Left colon (tissue), 2 donors: ENCODE data around the gene FOXN3. TPM values are rescaled to one million over a fixed set of nuclear protein-coding genes. Genes with fewer than 3 reads are reported as not detected.

Source experiments
- ATAC-seq: fragments of 200-7000 bp; cut with Tn5 transposase; one replicate; pipeline ENCODE4 v1.9.1; 2020; ENCODE audit warnings: mild to moderate bottlenecking, moderate library complexity
- DNase-seq, 2 donors: peaks; one replicate each; pipeline ENCODE4 v3.0.0-alpha.2; 2020
- intact Hi-C, 2 donors: fragments of 100-400 bp; cut with DNase I in 1 of 2; cut with micrococcal nuclease in 1 of 2; formaldehyde crosslinking; loops; one replicate each; pipeline versions ENCODE4 v1.11.2 to v1.14.0; 2022; cut with DNase I, micrococcal nuclease
- long read RNA-seq: library from polyadenylated mRNA; unstranded; transcript quantifications from one replicate; pipeline ENCODE4 v2.0.0, GENCODE V29; 2021
- total RNA-seq, 2 donors: library from RNA; stranded (reverse); fragmentation: NEBNext Ultra II Directional; extraction: Animal tissue kit (Norgen Biotek cat#: 25700); gene quantifications; one replicate each; pipeline ENCODE4 v1.2.1, GENCODE V29; 2021
- donor health status: DM: no; HTN: no; CAD: no.
- donor health status: DM: yes; HTN: yes; CAD: no.

Gene FOXN3
- total RNA-seq, result 10 to 100 TPM; 77.0 to 78.3 TPM
- long read RNA-seq, partial matches to known transcripts, result 6 of 47 reads
- long read RNA-seq, other reads (novel, unspliced or antisense), result 31 of 47 reads

DNA sequence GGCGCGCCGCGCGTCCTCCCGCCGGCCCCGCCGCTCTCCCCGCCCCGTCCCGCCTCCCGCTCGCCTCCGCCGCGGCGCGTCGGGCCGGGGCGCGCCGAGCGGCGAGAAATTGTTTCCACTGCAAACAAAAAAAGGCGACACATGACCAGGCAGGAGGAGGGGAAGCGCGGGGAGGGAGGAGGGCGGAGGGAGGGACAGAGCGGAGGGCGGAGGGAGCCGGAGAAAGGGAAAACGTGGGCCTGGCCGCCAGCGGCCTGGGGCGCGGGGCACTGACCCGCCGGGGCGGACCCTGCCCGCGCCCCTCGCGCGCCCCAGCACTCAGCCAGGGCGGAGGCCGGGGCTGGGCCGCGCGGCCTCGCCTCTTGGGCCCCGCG, at the start of gene FOXN3:
Gene FOXN3, minus strand, starts transcription at position 143 of the 374 bp plus-strand sequence. CDS start 4,757 bp downstream, outside the sequence.
- DNase-seq (peak; percentile 92 to 95), ATAC-seq (peak; percentile 71)
- intact Hi-C loops, result loop anchor here in 1 of 2 donors (10.0 kb wide), 2 partner anchors 112 to 498 kb away; no protein-coding TSS in a partner anchor

DNA sequence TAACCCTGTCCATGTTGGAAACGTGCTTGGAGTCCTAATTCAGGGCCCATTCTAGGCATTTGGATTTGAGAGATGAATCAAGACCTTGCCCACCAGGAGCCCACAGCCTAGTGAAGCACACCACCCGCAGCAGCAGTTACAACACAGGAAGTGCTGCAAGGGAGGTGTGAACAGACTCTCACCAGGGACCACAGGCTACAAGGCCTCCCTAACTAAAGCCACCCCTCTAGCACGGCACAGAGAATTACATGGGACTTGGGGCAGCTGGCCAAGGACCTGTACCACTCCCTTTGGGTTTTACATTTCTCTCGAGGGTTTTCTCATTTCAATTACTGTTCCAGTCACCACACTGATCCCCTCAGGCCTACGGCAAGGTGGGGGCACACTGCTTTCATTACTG, 49.5 kb upstream of the FOXN3 start:
- intact Hi-C loops, result no loop called here
- no peak for DNase-seq
- ATAC-seq, result no peak

GRCh38 chr14:89465876-89466275, 48.8 kb upstream of the FOXN3 start:
- no peak for ATAC-seq
- no peak for DNase-seq
- intact Hi-C loops, result no loop called here

GRCh38 chr14:89461256-89461655, 44.2 kb upstream of the FOXN3 start:
- DNase-seq, result no peak
- no peak for ATAC-seq
- intact Hi-C loops, result no loop called here

DNA sequence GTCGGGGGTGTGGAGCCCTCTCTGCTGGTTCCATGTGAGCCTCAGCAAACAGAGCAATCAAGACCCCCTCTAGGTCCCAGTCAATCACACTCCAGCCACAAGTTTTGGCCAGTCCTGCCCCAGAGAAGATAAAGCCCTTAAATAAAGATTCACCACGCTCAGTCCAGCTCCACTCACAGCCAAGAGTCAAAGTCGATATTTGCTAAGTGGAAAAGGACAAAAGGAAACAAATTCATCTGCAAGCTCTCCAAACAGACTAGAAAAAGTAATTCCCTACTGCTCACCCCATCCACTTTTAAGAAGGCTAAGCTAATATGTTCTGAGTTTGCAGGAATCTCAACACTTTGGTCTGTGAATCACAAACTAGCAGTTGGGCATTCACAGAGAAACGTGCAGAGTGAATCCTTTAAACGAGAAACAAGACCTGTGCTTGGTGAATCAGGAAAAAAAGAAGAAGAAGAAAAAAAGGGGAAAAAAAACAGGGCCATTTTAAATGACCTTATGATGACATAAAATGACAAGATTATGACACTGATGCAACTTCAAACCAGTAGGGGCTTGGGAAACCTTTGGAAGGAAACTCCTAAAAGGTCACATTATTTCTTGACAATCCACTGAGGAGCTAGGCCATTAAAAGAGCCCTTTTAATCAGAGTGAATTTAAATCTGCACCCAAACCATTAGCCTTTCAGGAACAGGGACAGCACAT, 41.8 kb upstream of the FOXN3 start:
- DNase-seq (no peak), ATAC-seq (no peak)
- intact Hi-C loops, result no loop called here

DNA sequence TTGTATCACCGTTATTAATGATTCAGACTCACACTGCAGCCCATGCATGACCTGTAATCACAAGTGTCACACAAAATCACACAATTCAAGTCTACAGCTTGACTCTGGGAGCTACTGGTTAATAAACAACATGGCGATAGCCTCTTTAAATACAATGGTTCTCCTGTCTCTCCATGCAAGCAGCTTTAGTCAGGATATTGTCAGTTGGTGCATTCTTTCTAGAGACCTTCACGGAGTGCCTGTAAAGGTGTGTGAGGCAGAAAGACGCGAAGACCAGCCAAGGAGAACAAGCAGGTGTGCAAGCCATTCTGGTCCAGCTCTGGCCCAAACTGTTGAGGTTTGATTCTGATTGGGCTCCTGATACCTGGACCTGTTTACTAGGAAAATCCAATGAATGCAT, 40.0 kb upstream of the FOXN3 start:
- intact Hi-C loops, result no loop called here
- DNase-seq, result no peak

DNA sequence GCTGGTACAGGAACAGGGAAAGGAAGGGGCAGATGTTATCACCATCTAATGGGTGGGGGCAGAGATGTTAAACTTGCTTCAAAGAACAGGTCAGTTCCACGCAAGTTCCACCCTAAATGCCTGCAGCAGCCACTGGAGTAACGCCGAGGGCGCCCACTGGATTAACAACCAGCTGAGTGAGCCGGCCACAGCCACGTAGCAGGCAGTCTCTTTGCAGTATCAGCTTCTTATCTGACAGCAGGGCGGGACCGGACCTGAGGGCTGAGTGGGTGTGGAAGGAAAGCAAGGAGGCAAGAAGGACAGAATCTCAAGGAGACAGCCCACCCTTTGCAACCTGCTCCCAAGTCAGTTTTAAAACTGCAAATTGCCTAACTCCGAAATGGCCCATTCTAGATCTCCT, 38.4 kb upstream of the FOXN3 start:
- intact Hi-C loops, result no loop called here
- DNase-seq (peak; percentile 48 to 66), ATAC-seq (peak; percentile 98)

More for the DNA sequence above, 40.0 kb upstream of the FOXN3 start:
- ATAC-seq, result no peak

DNA sequence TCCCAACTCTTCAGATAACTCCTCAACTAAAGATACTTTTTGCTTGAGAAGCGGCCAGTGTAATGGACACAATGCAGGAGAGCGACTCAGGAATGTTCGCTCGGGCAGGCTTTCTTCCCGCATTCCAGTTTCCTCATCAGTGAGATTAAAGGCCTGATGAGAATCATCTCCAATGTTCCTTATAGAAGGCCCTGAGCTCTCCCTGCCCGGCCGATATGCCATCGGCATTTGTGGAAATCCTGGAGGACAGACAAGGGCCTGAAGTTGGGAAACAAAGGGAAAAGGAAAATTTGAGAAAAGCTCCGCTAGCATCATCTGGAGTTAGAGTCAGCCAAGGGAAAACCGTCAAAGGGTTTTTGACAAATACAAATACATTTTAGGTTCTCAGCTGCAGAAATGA, 38.0 kb upstream of the FOXN3 start:
- ATAC-seq, result no peak
- DNase-seq, result no peak
- intact Hi-C loops, result no loop called here

DNA sequence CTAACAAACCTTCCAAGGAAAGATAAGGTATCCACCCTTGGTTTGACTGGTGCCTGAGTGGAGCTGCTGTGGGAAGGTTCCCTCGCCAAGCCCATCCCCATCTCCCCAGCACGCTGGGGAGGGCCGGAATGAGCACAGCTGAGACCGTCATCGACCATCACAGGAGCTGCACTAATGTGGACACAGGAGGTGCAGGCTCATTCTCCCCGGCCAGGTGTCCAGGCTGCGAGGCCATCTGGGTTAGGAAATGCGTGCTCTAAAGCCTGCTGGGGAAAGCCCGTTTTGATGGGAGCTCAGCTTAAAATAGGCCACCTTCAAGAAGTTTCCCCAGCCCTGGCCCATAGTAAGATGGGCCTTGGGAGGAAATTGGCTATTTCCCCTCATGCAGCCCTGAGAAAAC, 35.2 kb upstream of the FOXN3 start:
- DNase-seq (no peak), ATAC-seq (no peak)
- intact Hi-C loops, result no loop called here

DNA sequence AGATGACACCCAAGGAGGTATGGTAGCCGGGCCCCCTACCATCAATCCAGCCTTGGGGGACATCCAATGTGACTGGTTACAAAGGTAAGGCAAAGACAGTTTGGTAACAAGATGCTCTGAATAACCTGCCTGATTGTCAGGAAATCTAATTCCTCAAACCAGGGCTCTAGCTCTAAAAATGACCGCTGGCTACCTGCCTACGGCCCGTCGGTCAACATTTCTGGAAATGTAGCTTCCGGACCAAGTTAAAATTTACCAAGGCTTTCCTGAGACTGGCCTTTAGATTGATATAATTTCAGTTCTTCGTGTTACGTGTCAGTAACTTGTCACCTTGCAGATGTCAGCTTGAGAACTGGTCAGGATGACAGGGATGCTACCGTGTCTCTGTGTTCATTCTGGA, 34.2 kb upstream of the FOXN3 start:
- intact Hi-C loops, result no loop called here
- no peak for ATAC-seq
- no peak for DNase-seq

DNA sequence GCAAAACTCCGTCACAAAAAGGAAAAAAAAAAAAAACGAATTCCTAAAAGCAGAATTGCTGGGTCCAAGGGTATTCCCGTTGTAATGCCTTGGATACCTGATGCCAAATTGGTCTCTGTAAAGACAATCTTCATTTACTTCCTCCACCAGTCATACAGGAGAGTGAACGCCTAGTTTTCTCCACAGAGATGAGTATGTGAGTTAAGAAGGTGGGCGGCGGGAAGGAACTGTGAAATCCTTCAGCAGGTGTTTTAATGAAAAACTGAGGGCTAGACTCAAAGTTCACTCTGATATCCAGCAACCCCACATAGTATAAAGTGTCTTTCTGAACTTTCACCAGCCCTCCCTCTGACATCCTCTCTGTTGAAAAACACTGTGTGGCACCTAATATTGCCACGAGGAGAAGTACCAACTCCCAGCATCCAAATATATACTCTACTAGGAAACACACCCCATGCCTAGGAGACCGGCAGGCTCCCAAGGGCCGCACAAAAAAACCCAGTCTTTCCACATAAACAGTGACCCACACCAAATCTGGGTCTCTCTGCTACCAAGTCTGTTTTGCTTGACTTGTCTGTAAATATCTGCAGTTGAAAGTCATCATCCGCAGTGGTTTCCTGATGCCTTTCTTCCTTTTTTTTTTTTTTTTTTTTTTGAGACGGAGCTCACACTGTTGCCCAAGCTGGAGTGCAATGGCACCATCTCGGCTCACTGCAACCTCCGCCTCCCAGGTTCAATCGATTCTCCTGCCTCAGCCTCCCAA, 30.3 kb upstream of the FOXN3 start:
- no peak for ATAC-seq
- intact Hi-C loops, result no loop called here

GRCh38 chr14:89445273-89445973, 28.4 kb upstream of the FOXN3 start:
- no peak for DNase-seq
- ATAC-seq, result no peak
- intact Hi-C loops, result no loop called here

More for the DNA sequence above, 30.3 kb upstream of the FOXN3 start:
- DNase-seq, result no peak

- ATAC-seq (no peak), DNase-seq (no peak)
- intact Hi-C loops, result no loop called here
These were observed 27.6 kb upstream of the FOXN3 start for GRCh38 chr14:89444516-89445125.

DNA sequence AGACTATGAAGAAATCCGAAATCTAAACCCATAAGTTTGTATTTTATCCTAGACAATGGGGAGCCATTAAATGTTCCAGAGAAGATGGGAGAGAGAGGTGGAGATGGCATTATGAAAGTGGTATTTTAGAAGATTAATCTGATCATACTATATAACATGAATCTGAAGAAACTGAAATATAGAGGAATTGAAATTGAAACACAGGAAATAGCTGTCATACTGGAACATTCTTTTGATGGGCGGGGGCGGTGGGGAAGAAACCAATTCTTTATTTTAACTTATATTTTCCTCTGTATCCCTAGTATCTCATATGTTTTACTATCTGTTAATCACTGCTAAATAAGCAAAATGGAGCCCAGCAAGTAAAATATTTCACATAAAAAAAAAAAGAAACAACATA, 27.0 kb upstream of the FOXN3 start:
- intact Hi-C loops, result no loop called here
- DNase-seq, result no peak
- no peak for ATAC-seq

- no peak for DNase-seq
- intact Hi-C loops, result no loop called here
- ATAC-seq, result no peak
These were observed 26.1 kb upstream of the FOXN3 start for GRCh38 chr14:89443042-89443629.

DNA sequence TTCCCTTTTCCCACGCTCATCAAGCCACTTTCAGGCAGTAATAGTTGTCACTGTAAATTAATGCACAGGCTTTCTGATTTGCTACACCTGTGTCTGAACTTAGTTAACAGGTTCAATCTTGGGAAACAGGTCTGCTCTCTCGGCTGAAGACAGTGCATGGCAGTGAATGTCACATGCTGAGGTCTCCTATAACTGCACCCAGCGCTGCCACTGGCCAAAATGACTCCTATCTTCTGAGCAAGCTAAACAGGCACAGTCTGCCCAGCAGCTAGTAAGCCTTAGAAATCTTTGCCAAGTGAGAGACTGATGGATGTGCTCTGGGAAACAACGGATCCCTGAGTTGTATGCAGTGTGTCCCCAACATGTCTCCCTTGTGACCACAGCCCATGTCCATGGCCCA, 25.2 kb upstream of the FOXN3 start:
- no peak for DNase-seq
- intact Hi-C loops, result no loop called here
- ATAC-seq, result no peak

- intact Hi-C loops, result no loop called here
- ATAC-seq, result no peak
- DNase-seq, result no peak
These were observed 24.2 kb upstream of the FOXN3 start for GRCh38 chr14:89440986-89441909.
